ENCODE data around the gene BTBD9. TPM values are rescaled to one million over a fixed set of nuclear protein-coding genes. Genes with fewer than 3 reads are reported as not detected.

Gene BTBD9
- total RNA-seq, 2 donors from 2014 or later: 14.2 to 18.2 TPM

- Histone ChIP-seq H3K4me1 (peaks cover 0 to 20% of the 10 kb centered on the region in 2 donors), H3K9me3 (no peaks in the 10 kb centered on the region), H3K27me3 (no peaks in the 10 kb centered on the region), H3K27ac (no peak overlapping the region), H3K4me3 (no peak overlapping the region), H3K36me3 (no peaks in the 10 kb centered on the region)
- no peak for DNase-seq (ENCODE audit: low spot score)
- no peak for TF ChIP-seq CTCF (IDR thresholded peaks at IDR 0.05)
Measured at GRCh38 chr6:38445336-38445735, 194.4 kb downstream of the BTBD9 start.

- Histone ChIP-seq H3K4me1 (peaks cover 0 to 20% of the 10 kb centered on the region in 2 donors), H3K36me3 (no peaks in the 10 kb centered on the region), H3K27ac (no peak overlapping the region), H3K4me3 (no peak overlapping the region), H3K27me3 (no peaks in the 10 kb centered on the region), H3K9me3 (no peaks in the 10 kb centered on the region)
- no peak for DNase-seq (ENCODE audit: low spot score)
- TF ChIP-seq CTCF (IDR thresholded peaks at IDR 0.05): no peak
Measured at GRCh38 chr6:38443352-38444144, 196.2 kb downstream of the BTBD9 start.

- Histone ChIP-seq H3K36me3 (no peaks in the 10 kb centered on the region), H3K27me3 (no peaks in the 10 kb centered on the region), H3K9me3 (no peaks in the 10 kb centered on the region)
Measured at GRCh38 chr6:38438097-38438496, 201.6 kb downstream of the BTBD9 start.

GRCh38 chr6:38436726-38437465, 202.8 kb downstream of the BTBD9 start:
- H3K36me3 ChIP-seq: no peaks in the 10 kb centered on the region
- H3K4me3 ChIP-seq: no peak overlapping the region
- no peak for TF ChIP-seq CTCF (IDR thresholded peaks at IDR 0.05)
- no peaks in the 10 kb centered on the region for H3K9me3 ChIP-seq
- no peaks in the 10 kb centered on the region for H3K4me1 ChIP-seq
- no peak for DNase-seq (ENCODE audit: low spot score)
- H3K27ac ChIP-seq: no peak overlapping the region
- H3K27me3 ChIP-seq: no peaks in the 10 kb centered on the region

More at GRCh38 chr6:38438097-38438496, 201.6 kb downstream of the BTBD9 start:
- Histone ChIP-seq H3K27ac (no peak overlapping the region), H3K4me1 (peaks cover 0 to 1% of the 10 kb centered on the region in 2 donors), H3K4me3 (no peak overlapping the region)
- DNase-seq (ENCODE audit: low spot score): no peak
- TF ChIP-seq CTCF (IDR thresholded peaks at IDR 0.05): no peak

GRCh38 chr6:38435330-38435729, 204.4 kb downstream of the BTBD9 start:
- H3K36me3 ChIP-seq: no peaks in the 10 kb centered on the region
- H3K9me3 ChIP-seq: no peaks in the 10 kb centered on the region
- DNase-seq (ENCODE audit: low spot score): no peak
- H3K4me1 ChIP-seq: no peaks in the 10 kb centered on the region
- TF ChIP-seq CTCF (IDR thresholded peaks at IDR 0.05): no peak
- no peaks in the 10 kb centered on the region for H3K27me3 ChIP-seq
- H3K27ac ChIP-seq: no peak overlapping the region
- H3K4me3 ChIP-seq: no peak overlapping the region

Data from right atrium auricular region (tissue), 2 donors.